Middle frontal gyrus (tissue), 1 donor: ENCODE measurements around the gene BRIP1.
"Not testable (repeated sequence)": the region's sequence is repeated elsewhere in the genome, so short reads cannot be mapped to it uniquely, and the experiment has no call there.

ENCODE experiments used
- DNase-seq: peaks from one replicate; pipeline ENCODE4 v3.0.0-alpha.2; 2015; ENCODE audit warnings: low spot score; ENCODE audit errors: extremely low spot score

The BRIP1 gene

GRCh38 chr17:61669522-61669921 lies 193.8 kb downstream of the BRIP1 start:
- no peak for DNase-seq

DNA sequence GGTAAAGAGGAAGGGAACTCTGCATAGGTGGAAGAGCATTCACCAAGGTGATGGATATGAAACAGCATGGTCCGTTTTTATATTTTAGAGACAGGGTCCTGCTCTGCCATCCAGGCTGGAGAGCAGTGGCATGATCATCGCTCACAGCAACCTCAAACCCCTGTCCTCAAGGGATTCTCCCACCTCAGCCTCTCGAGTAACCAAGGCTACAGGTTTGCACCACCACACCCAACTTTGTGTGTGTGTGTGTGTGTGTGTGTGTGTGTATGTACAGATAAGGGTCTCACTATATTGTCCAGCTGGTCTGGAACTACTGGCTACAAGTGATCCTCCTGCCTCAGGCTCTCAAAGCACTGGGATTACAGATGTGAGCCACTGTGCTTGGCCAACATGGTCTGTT lies 194.8 kb downstream of the BRIP1 start:
- DNase-seq = no peak

- not testable (repeated sequence) for DNase-seq
Measured at GRCh38 chr17:61666406-61667088, 196.8 kb downstream of the BRIP1 start.

DNA sequence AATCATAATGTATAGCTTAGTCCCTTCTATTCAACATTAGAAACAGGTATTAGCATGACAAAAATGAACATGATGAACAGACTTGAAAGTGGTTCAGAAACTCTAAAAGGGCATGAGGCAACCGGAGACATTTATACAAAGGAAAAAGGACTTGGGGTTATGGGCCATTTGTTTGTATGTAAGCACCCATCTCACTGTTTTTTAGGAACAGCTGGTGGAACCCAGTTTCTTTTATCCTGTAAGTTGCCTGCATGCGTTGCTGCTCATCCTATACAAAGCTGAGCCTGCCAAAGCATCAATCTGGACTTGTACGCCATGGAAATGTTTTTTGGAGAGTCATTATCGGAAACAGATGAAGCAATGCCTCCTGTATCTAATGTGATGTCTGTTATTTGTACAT lies 200.0 kb downstream of the BRIP1 start:
- no peak for DNase-seq

DNA sequence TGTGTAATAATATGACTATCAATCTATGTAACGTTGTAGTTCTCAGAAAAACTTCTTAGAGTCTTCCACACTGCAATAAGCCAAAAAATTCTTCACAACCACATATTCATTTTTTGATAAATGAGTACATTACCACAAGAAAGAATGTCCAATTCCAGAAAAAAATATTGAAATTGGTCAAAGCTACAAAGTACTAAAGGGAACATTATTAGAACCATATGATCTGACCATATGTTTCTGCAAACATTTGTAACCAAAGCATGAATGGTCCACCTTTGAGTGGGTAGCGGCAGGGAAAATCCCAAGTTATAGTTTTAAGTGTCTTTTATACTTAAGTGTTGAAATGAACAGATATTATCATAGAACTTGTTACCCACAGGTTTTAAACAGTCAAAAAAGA lies 200.6 kb downstream of the BRIP1 start:
- no peak for DNase-seq

DNA sequence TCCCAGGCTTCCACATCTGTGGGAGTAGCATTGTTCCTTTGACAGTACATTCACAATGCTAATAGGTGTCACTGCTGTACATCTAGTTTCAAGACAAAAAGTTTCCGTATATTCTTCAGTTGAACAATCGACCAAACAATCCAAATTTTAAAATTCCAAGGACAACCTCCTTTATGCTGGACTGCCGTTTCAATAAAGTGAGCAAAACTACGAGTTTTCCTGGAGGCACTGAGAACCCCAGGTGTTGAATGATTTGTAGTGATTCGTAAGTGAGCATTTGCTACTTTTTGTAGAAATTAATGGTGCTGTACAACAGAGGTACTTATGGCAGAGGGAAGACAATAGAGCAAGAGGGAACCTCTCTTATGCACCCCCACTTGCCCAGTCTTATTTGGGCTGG lies 201.1 kb downstream of the BRIP1 start:
- no peak for DNase-seq

DNA sequence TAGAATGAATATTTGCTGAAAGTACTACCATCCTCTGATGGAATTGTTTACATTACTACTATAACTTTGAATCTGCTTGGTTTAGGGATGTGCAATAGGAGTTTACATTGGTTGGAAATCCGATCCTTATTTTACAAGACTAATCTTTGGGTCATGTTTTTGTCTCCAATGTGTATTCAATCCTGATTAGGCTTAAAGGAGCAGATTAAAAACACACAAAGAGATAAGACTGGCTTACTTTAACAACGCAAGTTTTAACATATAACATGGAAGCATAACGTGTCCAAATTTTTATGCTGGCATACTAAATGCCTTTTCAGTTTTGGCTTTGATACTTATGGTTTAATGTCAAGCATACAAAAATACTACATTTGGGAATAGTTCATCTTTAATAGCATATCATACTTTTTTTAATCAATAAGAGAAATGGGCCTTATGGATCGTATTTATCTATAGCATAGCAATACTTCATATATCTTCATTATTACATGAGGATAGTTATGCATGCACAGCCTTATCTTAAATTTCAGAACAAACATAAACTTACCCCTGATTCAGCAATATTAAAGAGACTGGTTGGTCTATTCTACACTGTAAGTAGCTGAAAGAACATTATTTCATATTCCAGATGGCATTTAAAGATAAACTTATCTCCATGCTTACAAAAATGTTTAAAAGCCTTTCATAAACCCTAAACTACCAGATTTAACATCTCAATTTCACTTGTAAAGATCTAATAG lies 202.4 kb downstream of the BRIP1 start:
- DNase-seq = no peak

DNA sequence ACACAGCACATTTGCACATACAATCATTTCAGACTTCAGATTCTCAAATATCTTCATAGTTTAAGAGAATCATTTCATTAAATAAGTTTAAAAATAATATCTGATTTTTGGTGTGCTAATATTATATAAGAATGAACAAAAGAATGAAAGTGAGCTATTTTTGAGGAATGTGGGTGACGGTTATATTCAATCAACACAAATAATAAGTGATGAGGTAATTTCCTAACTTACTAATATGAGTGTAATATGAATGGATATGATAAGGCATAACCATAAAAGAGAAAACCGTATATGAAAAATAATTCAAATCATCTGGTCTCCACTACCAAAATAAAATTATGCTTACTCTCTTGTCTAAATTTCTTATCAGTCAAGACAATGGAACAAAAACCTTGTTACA lies 203.9 kb downstream of the BRIP1 start:
- DNase-seq = no peak

GRCh38 chr17:61658183-61658582 lies 205.1 kb downstream of the BRIP1 start:
- no peak for DNase-seq

DNA sequence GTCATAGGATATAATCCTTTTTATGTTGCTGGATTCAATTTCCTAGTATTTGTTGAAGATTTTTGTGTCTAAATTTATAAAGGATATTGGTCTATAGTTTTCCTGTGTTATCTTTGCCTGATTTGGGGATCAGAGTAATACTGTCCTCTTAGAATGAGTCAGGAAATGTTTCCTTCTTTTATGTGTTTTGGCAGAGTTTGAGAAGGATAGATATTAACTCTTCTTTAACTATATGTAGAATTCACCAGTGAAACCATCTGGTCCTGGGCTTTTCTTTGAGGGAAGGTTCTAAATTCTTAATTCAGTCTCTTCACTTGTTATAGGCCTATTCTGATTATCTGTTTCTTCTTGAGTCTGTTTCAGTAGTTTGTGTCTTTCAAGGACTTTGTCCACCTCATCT lies 206.0 kb downstream of the BRIP1 start:
- no peak for DNase-seq

- no peak for DNase-seq
Measured at GRCh38 chr17:61656721-61657217, 206.6 kb downstream of the BRIP1 start.

GRCh38 chr17:61650749-61651148 lies 212.6 kb downstream of the BRIP1 start:
- no peak for DNase-seq

DNA sequence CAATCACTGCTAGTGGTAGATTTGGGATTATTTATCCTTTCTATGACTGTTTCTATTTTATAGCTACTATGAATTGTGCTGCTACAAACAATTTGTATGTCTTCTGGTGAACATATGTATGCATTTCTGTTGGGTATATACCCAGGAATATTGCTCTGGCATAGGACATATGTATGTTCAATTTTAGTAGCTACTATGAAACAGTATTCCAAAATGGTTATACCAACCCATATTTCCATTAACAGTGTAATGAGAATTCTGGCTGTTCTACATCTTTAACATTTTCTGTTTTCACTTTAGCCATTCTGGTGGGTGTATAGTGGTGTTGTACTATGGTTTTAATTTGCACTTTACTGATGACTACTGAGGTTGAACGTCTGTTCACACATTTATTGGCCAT lies 214.7 kb downstream of the BRIP1 start:
- no peak for DNase-seq

DNA sequence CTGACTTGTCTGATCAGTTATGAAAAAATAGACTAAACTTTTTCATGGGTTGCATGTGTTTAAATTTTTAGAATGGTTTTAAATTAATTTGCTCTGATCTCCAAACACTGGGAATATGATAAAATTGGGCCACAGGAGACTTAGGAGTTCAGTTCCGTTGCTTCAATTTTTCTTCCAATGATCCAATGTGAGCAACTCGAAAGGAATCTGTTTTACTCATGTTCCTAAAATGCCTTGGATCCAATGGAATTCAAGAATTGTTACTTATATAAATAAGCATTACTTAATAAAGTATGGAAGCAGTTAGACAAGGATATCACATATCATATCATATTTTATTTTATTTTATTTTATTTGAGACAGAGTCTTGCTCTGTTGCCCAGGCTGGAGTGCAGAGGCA lies 216.3 kb downstream of the BRIP1 start:
- no peak for DNase-seq

DNA sequence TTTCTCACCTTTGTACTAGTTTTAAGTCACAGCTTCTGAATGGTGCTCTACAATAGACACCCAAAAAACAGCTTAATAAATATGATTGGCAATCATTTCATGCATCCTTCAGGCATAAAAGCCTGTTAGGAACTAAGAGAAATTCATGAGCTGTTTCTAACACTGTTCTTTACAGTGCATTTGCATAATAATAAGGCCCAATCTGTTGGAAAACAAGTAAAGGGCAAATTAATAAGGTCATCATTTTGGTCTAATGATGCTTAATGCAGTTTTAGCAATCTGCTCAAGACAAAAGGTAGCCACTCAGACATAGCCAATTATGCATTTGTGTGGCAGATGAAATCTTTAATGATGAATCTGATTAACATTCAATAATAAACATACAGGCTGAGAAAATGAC lies 216.8 kb downstream of the BRIP1 start:
- DNase-seq = no peak

- DNase-seq = no peak
Measured at GRCh38 chr17:61645920-61646319, 217.4 kb downstream of the BRIP1 start.

DNA sequence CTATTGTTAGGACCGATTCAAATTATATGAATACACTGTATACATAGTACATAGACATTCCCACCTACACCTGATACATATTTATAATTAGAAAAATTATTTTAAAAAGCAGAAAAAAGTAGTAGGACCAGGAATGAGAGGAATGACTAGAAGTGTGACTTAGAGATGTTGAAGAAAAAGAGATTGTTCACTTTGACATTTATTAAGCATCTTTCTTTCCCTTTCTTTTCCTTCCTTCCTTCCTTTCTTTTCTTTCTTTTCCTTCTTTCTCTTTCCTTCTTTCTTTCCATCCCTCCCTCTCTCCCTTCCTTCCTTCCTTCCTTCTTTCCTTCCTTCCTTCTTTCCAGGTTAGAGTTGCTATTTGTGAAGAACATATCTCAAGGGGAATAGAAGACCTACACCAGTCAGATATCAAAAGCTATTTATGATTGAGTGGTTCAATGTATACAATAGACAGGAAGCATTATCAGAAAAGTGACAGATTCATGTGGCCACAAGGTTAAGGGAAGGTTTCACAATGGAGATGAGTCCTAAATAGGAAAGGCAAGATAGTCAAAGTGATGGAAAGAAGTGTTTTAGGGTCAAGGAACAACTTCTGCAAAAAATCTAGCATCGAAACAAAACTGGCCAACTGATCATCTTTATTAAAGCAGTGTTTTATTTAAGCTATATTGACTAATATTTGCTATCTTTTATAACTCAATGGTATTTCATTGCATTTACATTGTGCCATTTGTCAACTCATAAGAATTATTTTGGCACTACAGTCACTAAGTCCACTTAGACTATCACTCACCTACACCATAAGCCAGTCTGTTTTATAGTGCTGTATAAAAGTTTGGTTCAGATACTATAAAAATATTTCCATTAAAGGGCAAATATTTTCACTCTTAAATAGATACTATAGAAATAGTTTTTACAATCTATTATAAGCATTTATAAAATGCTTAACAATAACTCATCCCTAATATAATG lies 218.2 kb downstream of the BRIP1 start:
- DNase-seq = no peak

DNA sequence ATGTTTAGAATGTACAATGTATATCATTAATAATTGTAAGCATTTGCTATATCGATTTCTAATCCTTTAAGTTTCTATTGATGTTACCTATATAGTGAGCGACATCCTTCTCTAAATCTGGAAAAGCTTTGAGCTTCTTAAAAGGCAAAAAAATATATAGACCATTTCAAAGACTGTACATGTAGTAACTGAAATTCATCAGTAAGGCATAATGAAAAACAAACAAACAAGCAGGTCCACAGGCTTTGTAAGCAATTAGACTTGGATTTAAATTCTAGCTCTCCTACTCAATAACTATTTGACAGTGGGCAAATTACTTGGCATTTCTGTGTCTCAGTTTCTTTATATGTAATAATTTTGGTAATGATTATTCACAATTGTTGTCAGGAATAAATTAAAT lies 220.6 kb downstream of the BRIP1 start:
- no peak for DNase-seq

DNA sequence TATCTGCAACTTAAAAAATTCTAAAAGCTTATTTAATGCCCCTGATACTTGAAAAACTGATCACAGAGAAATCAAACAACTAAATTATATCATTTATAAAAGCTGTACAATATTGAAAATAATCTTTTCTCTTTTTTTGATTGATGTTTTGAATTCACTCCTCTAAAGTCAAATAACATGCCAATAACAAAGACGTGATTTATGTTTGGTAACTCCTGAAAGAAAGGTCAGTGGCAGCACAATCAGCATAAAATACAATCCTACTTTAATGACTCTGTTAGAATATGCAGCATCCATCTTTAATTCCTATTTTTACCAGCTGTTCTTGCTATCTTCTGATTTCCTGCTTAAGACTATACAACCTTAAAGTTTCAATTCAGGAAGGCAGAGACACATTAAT lies 221.6 kb downstream of the BRIP1 start:
- DNase-seq = no peak

DNA sequence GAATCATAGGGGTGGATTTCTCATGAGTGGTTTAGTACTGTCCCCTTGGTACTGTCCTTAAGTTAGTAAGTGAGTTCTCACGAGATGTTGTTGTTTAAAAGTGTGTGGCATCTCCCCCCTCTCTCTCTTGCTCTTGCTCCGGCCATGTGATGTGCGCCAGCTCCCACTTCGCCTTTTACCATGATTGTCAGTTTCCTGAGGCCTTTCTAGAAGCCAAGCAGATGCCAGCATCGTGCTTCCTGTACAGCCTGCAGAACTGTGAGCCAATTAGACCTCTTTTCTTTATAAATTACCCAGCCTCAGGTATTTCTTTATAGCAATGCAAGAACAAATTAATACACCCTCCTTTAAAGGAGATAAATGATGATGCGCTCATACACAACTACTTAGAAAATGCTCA lies 222.2 kb downstream of the BRIP1 start:
- DNase-seq = no peak

GRCh38 chr17:61639818-61640217 lies 223.5 kb downstream of the BRIP1 start:
- DNase-seq = no peak

DNA sequence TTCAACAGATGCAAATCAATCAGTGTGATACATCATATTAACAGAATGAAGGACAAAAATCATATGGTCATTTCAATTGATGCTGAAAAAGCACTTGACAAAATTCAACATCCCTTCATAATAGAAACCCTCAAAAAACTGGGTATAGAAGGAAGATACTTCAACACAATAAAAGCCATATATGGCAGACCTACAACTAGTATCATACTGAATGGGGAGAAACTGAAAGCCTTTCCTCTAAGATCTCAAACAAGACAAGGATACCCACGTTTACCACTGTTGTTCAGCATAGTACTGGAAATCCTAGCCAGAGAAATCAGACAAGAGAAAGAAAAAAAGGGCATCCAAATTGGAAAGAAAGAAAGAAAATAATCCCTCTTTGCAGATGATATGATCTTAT lies 225.2 kb downstream of the BRIP1 start:
- DNase-seq = no peak
